Panc1 (cell line): ENCODE measurements around the gene GFAP.

ENCODE experiments used
- CTCF ChIP-seq: fragments of 450-650 bp; IDR thresholded peaks from 2 replicates; pipeline ENCODE4 v1.5.1; 2017; ENCODE audit warnings: mild to moderate bottlenecking
- POLR2AphosphoS5 ChIP-seq: IDR thresholded peaks from 2 replicates; pipeline ENCODE4 v1.6.1; 2012; ENCODE audit warnings: mild to moderate bottlenecking, low read depth, low read length, moderate library complexity
- REST ChIP-seq, 2 experiments: IDR thresholded peaks; 2 replicates each; pipeline ENCODE4 v1.6.1; 2011 to 2012; ENCODE audit warnings: low read depth in 2 of 2, control low read depth in 1 of 2, low read length in 1 of 2, mild to moderate bottlenecking in 1 of 2, moderate library complexity in 1 of 2; ENCODE audit not compliant: insufficient read depth in 1 of 2
- TCF7L2 ChIP-seq: IDR thresholded peaks from 2 replicates; pipeline ENCODE4 v1.6.1; 2011; ENCODE audit warnings: mild to moderate bottlenecking, low read depth, low read length, inconsistent platforms

GRCh38 chr17:44952946-44953475 is 37.7 kb upstream of the GFAP start:
- no peak for TF ChIP-seq CTCF
- TF ChIP-seq POLR2AphosphoS5: no peak
- no peak for TF ChIP-seq REST (IDR thresholded peaks at IDR 0.05; ENCODE audit: insufficient read depth in 1 of 2, low read depth in 2 of 2, low read length in 1 of 2)
- TF ChIP-seq TCF7L2: no peak
